ENCODE data around the gene GATA1. TPM values are rescaled to one million over a fixed set of nuclear protein-coding genes. Genes with fewer than 3 reads are reported as not detected.

GATA1 gene
- total RNA-seq: not detected in 2 replicates

DNA sequence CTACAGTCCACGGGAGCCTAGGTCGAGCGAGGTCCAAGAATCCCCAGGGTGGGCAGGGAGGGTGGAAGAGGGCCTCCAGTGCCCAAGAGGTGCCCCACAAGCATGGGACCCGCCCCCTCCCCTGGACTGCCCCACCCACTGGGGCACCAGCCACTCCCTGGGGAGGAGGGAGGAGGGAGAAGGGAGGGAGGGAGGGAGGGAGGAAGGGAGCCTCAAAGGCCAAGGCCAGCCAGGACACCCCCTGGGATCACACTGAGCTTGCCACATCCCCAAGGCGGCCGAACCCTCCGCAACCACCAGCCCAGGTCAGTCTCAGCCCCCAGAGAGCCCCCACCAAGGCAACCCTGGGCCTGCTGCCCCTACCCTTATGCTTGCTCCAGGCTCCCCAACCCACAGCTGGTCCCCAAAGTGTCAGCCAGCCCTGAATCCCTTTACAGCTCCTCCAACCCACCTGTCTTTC, at the start of gene GATA1:
Gene GATA1 (plus strand): TSS at position 250 of the 460 bp plus-strand sequence. CDS start 4,520 bp downstream, outside the sequence.

DNA sequence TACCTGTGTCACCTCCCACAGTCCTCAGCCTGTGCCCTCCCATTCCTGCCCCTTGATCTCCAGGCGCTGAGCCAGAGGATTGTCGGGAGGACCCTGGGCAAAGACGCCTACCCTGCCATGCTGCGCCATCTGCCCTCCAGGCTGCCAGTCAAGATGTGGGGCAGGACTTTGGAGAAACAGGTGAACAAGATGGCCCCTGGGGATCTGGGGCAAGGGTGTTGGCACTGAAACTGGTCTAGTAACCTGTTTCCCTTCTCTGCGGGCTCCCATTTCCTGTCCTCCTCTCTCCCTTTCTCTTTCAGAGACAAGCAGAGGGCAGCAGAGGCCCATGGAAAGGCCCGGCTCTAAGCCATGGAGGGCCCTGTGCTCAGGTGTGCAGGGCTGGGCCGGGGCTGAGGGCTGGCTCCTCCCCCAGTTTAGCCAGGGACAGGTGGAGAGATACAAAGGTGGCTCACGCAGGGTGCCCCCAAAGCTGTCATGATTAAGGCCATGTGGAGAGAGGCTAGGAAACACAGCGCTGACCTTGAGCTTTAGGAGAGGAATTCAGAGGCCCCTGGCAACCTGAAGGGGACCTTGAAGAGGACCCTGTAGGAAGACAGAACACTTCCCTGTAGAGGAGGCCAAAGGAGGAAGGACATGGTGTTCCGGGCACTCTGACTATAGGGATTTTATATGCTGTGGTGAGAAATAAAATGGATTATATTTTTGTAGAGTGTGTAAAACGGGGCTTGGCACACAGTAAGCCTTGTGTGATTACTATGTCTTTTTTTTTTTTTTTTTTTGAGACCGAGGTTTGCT, 24.5 kb upstream of the GATA1 start, which contains the start of gene GLOD5:
Gene GLOD5 (plus strand): TSS at position 74 of the 798 bp plus-strand sequence. CDS start 44 bp downstream, at position 118.

DNA sequence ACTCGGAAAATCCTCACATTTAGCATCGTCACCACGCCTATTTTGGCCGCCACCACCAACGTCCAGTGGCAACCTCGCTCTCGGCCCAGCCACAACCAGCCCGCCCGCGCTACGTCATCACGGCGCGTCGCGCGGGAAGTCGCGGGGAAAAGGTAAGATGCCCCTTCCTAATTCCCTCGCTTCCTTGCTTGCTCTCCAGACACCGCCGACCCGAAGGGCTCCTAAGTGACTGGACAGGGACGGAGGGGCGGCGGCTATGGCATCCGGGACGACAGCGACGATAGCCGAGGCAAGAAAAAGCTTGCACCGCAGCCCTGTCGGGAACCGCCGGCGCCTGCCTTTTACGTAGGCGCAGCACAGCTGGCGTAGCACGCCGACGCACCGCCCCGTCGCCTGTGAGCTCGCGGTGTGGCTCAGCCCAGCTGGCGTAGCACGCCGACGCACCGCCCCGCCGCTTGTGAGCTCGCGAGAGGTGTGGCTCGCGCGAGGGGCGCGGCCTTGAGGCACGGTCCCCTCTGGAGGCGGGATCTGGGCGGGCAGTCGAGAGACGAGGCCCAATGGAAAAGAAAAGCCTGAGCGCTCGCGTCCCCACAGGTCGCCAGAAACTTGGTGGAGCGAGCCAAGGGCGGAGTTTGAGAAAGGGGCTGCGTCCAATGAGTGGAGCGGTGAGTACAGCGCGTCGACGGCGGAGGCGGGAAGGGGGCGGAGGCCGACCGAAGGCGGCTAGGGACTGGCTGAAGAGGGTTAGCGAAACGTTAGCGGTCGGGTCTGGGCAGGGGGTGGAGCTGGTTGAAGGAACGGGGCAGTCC, 15.1 kb downstream of the GATA1 start, which contains the start of gene HDAC6:
Gene HDAC6 (plus strand): TSS at position 788 of the 809 bp plus-strand sequence. CDS start 626 bp downstream, outside the sequence.

DNA sequence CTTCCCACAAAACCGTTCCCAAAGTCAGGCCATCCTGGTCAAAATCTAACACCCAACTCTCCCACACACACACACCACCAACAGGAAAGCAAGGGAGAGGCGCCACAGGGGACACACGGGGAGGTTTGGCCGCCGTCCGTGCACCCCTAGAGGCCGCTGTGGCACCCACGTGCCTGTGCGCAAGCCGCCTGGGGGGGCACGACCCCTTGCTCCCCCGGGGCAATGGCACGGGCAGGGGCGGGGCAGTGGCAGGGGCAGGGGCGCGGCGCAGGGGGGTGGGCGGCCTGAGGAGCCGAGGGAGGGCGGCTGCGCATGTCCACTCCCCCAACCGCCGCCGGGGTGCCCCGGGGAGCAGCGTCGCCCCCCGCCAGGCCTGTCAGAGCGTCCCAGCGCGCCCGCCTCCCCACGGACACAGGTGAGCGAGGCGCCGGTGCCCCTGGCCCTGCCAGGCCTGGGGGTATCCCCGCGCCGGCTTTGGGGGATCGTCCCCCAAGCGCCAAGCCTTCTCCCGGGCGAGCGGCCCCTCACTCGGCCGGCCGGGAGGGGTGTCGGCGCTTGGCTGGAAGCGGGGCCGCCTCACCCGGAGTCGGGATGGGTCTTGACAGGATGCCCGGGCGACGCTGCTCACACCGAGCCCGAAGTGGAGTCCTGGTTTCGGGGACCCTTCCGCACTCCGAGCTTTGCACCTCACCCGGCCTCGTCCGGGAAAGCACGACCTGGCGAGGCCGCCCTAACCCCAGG, 39.9 kb downstream of the GATA1 start, which contains the start of gene ERAS:
Gene ERAS (plus strand): TSS at position 379 of the 741 bp plus-strand sequence. CDS start 2,611 bp downstream, outside the sequence.

DNA sequence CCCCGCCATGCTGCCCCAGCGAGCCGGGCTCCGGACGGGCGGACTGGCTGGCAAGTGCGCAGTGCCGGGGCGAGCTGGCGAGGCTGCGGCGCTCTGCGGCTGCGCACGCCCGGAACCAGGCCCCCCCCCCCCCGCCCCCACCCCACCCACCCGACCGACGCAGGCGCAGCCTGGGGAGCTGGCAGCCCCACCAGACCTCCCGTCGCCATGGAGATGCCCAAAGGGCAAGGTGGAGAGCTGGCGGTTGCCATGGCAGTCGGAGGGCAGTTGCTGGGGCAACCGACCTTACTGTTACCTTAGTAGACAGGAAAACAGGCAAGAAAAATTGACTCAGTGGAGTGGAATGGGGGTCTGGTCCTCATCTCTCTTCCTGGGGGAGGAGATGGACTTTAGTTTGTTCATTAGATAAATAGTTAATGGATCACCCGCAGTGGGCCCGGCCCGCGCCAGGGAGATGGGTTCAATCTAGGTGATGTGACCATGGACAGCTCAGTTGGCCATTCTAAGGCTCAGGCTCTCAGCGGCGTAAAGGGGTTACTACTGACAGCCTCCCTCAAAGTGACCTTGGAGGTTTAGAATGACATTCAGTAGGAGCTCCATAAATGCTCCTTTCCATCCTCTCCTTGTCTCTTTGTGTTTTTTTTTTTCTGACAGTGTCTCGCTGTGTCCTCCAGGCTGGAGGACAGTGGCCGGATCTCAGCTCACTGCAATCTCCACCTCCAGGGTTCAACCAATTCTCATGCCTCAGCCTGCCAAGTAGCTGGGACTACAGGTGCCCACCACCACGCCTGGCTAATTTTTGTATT, 49.3 kb downstream of the GATA1 start, which contains the start of gene PCSK1N:
Gene PCSK1N (minus strand): TSS at position 87 of the 806 bp plus-strand sequence. CDS start 78 bp downstream, at position 9.

Other genes starting within 250 kb of the GATA1 start
- gene TBC1D25, start 246.9 kb upstream of the GATA1 start, total RNA-seq: 3.7 and 6.1 TPM in 2 replicates
- gene RBM3, start 212.1 kb upstream of the GATA1 start, total RNA-seq: 45.4 and 78.6 TPM in 2 replicates
- 73.3 and 77.3 TPM in 2 replicates for gene WDR13, start 189.1 kb upstream of the GATA1 start, total RNA-seq
- 0.28 TPM in 1 of 2 replicates, not detected in the other for gene WAS, start 102.8 kb upstream of the GATA1 start, total RNA-seq
- gene SUV39H1, start 89.9 kb upstream of the GATA1 start, total RNA-seq: 1.4 and 10.5 TPM in 2 replicates
- not detected in 2 replicates for gene GLOD5, start 24.8 kb upstream of the GATA1 start, total RNA-seq
- gene HDAC6, start 15.5 kb downstream of the GATA1 start, total RNA-seq: 21.7 and 34.1 TPM in 2 replicates
- gene ERAS, start 39.9 kb downstream of the GATA1 start, total RNA-seq: not detected in 2 replicates
- 0.19 and 0.85 TPM in 2 replicates for gene PCSK1N, start 49.0 kb downstream of the GATA1 start, total RNA-seq
- 26.5 and 42.0 TPM in 2 replicates for gene TIMM17B, start 111.2 kb downstream of the GATA1 start, total RNA-seq
- 36.1 and 88.6 TPM in 2 replicates for gene PQBP1, start 111.3 kb downstream of the GATA1 start, total RNA-seq
- gene SLC35A2, start 125.1 kb downstream of the GATA1 start, total RNA-seq: 18.6 and 19.6 TPM in 2 replicates
- 5.2 and 7.0 TPM in 2 replicates for gene PIM2, start 132.4 kb downstream of the GATA1 start, total RNA-seq
- gene OTUD5, start 171.0 kb downstream of the GATA1 start, total RNA-seq: 25.9 and 34.5 TPM in 2 replicates
- gene KCND1, start 185.3 kb downstream of the GATA1 start, total RNA-seq: 0.56 and 0.58 TPM in 2 replicates
- gene GRIPAP1, start 215.7 kb downstream of the GATA1 start, total RNA-seq: 23.1 and 28.2 TPM in 2 replicates